GM18517 (cell line): ENCODE measurements around the gene NES.

Experiments used
- ATAC-seq: cut with Tn5 transposase; IDR thresholded peaks from one replicate; pipeline ENCODE4 v1.9.1; 2021; ENCODE audit warnings: mild to moderate bottlenecking, moderate library complexity; ENCODE audit not compliant: unreplicated experiment

The NES gene

DNA sequence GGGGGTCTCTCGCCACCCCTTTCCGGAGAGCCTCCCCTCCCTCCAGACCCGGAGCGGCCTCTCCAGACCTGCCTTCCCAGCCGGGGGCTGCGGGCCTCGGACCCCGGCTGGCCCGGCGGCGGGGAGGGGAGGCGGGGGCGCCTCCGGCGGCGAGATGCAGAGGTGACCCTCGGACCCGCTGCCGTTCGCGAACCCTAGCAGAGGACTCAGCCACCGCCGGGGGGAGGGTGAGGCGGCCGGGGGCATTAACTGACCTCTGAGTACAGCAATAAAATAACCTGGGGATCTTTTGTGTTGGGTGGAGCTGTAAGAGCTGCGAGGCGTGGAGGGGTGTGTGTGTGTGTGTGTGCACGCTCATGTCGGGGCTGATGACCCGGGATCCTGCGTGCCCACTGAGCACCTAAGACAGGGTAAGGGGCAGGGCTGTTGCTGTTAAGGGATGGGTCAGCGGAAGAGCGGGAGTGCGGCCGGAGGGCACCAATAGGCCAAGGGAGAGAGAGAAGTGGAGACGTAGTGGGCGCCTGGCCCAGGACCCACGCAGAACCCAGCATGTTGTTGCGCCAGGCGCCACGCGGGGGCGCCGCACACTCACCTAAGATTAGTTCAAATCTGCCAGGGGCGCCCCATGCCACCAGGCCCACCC is 51.6 kb downstream of the NES start:
- no peak for ATAC-seq

DNA sequence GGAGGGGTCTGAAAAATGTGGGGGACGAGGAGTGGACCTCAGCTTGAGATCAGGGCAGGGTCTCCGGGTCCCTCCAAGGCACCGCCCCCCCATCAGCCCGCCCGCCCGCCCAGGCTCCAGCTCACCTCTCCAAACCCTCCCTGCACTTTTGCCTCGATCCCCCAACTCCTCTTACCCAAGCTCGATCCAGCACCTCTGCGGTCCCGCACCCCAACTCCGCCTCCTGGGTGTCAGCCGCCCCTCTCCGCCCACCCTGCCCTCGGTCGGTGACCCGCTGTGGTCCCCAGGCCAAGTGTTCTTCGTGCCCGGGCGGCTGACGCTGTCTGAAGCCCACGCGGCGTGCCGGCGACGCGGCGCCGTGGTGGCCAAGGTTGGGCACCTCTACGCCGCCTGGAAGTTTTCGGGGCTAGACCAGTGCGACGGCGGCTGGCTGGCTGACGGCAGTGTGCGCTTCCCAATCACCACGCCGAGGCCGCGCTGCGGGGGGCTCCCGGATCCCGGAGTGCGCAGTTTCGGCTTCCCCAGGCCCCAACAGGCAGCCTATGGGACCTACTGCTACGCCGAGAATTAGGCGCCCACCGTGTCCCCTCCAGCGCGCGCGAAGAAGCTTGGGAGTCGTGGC is 52.3 kb downstream of the NES start:
- no peak for ATAC-seq

DNA sequence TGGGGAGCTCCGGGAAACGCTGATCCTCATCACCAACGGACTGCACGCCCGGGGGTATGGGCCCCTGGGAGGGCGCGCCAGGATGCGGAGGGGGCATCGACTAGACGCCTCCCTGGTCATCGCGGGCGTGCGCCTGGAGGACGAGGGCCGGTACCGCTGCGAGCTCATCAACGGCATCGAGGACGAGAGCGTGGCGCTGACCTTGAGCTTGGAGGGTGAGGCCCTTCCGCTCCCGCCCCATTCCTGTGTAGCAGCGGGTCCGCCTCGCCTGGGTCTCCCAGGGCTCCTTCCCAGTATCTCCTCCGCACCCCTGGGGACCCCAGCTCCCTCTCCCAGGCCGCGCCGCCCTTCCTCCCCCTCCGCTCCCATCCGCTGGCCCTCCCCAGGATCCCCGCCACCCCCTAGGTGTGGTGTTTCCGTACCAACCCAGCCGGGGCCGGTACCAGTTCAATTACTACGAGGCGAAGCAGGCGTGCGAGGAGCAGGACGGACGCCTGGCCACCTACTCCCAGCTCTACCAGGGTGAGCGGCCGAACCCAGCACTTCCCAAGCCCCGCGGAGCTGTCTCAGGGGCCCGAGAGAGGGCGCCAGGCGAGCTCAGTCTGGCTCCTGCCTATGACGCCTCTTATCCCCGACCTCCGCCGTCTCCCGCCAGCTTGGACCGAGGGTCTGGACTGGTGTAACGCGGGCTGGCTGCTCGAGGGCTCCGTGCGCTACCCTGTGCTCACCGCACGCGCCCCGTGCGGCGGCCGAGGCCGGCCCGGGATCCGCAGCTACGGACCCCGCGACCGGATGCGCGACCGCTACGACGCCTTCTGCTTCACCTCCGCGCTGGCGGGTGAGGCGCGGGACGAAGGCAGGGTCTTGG is 53.0 kb downstream of the NES start:
- ATAC-seq: no peak

DNA sequence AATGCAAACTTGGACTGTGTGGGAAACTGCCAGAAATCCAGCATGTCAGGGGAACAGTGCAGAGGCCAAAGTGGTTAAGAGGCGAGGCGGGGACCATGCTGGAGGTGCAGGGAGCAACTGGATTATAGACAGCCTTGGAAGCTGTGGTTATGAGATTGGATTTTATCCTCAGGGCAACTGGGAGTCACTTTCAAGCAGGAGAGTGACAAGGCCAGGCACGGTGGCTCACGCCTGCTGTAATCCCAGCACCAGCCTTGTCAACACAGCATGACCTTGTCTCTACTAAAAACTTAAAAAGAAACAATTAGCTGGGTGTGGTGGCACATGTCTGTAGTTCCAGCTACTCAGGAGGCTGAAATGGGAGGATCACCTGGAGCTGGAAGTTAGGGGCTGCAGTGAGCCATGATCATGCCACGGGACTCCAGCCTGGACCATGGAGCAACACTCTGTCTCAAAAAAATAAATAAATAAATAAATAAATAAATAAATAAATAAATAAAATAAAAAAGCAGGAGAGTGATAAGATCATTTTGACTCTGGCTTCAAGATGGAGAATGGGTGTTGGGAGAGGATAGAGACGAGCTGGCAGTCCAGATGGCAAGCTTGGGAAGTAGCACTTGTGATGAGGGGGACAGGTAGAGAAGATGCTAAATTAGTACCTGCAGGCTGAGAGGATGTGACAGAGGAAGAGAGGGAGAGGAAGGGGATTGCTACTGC is 54.5 kb downstream of the NES start:
- ATAC-seq: no peak

DNA sequence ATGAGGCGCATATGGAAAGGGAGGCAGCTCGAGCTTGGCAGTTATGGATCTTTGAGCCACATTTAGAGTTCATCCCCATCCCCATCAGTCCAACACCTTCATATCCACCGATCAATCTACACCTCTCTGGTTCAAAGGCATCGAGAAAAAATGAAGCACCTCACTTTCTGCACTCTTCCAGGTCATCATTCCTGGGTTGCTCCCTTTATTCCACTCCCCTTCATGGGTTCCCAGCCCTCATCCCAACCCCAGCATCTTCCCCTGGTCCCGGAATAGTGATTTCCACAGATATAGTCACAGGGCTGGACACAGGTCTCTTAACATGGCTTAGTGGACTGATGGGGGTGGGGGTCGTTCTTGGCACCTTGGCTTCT is 57.6 kb downstream of the NES start:
- no peak for ATAC-seq

DNA sequence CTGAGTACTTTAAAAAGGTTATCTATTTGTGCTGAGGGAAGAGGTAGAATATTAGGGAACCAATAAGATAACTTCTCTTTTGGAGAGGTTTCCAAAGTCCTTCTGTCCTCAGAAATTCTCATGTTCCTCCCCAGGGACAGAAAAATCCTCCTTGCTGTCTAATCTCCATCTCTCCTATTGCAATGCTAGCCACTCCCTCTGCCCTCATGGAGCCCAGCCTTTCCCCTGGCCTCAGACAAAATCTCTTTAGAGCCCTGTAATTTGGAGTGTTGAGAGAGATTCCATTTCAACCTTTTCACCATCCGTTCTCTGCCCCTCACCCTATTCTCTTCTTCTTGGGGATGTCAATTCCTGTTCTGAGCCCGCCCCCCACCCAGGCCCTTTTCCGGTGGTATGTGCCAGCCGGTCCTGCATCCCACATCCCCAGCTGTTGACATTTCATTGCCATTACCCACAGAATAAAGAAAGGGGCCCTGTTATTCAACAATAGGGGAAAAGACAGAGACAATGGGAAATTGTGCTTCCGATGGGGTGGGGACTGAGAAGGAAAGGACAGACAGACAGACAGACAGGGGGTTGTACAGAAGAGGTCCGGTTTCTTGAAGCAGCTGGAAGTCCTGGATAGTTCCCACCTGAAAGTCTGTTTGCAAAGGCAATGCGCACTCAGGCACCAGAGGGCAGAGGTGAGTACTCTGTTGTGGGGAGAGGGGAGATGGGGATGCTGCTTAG is 58.2 kb downstream of the NES start, which contains the start of gene HAPLN2:
HAPLN2 (plus strand) TSS at position 563 of the 729 bp plus-strand sequence. CDS start 4,076 bp downstream, outside the sequence.
- ATAC-seq: no peak
